Heart left ventricle (tissue), 16 donors: ENCODE data around the gene VAV1. TPM values are rescaled to one million over a fixed set of nuclear protein-coding genes. Genes with fewer than 3 reads are reported as not detected.

ENCODE experiments used
- ATAC-seq, 4 donors: fragments of 200-7000 bp; cut with Tn5 transposase; one replicate each; pipeline ENCODE4 v1.9.1; 2020 to 2022; ENCODE audit warnings: moderate library complexity in 4 of 4, mild to moderate bottlenecking in 3 of 4, moderate number of reproducible peaks in 1 of 4
- DNase-seq, 5 donors: peaks; one replicate each; pipeline ENCODE4 v3.0.0-alpha.2; 2020
- H3K27ac ChIP-seq, 12 donors: fragments of 200-600 bp; sonication (generic) in 4 of 12; one replicate each; pipeline versions ENCODE4 v1.5.0 to v1.8.0; 2016 to 2022; ENCODE audit warnings: mild to moderate bottlenecking in 2 of 12
- H3K27me3 ChIP-seq, 9 donors: fragments of 200-600 bp; sonication (generic) in 2 of 9; one replicate each; pipeline versions ENCODE4 v1.5.1 to v1.8.0; 2016 to 2022; ENCODE audit warnings: mild to moderate bottlenecking in 3 of 9
- H3K36me3 ChIP-seq, 9 donors: fragments of 200-600 bp; sonication (generic) in 2 of 9; one replicate each; pipeline versions ENCODE4 v1.5.0 to v1.8.0; 2018 to 2022; ENCODE audit warnings: mild to moderate bottlenecking in 2 of 9
- H3K4me1 ChIP-seq, 12 donors: fragments of 200-600 bp; sonication (generic) in 4 of 12; one replicate each; pipeline versions ENCODE4 v1.5.0 to v1.8.0; 2016 to 2022; ENCODE audit warnings: mild to moderate bottlenecking in 3 of 12
- H3K4me3 ChIP-seq, 12 donors: fragments of 200-600 bp; sonication (generic) in 4 of 12; one replicate each; pipeline versions ENCODE4 v1.5.0 to v1.8.0; 2017 to 2022; ENCODE audit warnings: mild to moderate bottlenecking in 9 of 12, moderate library complexity in 4 of 12
- H3K9me3 ChIP-seq, 12 donors: fragments of 200-600 bp; sonication (generic) in 4 of 12; one replicate each; pipeline versions ENCODE4 v1.5.0 to v1.8.0; 2016 to 2022; ENCODE audit warnings: mild to moderate bottlenecking in 1 of 12
- POLR2A ChIP-seq, 2 donors: fragments of 450-650 bp; IDR thresholded peaks; one replicate each; pipeline ENCODE4 v1.6.1; 2017; ENCODE audit warnings: antibody characterized with exemption in 2 of 2, mild to moderate bottlenecking in 2 of 2, moderate library complexity in 2 of 2
- WGBS, 4 donors: extraction: QIAGEN DNeasy Blood & Tissue Kit in 2 of 4; methylation state at CpG; one replicate each; pipeline versions ENCODE4 v1.1.5 to v1.1.7; 2013 to 2018; 5-methylcytosine and 5-hydroxymethylcytosine counted together
- intact Hi-C, 10 donors: fragments of 100-400 bp; cut with DNase I; formaldehyde crosslinking; loops; one replicate each; pipeline versions ENCODE4 v1.11.1 to v1.14.2; 2022
- polyA plus RNA-seq, 2 donors: library from polyadenylated mRNA; stranded (reverse); fragments of 200-250 nt; gene quantifications; one replicate each; pipeline ENCODE4 v1.2.3, GENCODE V29; 2013
- total RNA-seq, 9 donors: library from RNA; depleted of rRNA in 2 of 9; stranded (reverse); fragments of >200 nt in 2 of 9; fragmentation: NEBNext Ultra II Directional in 3 of 9; extraction: Animal tissue kit (Norgen Biotek cat#: 25700) in 3 of 9; gene quantifications; one replicate each; pipeline versions ENCODE4 v1.1.0 to v1.2.4, GENCODE V29; 2016 to 2023
- TF ChIP-seq, protein P1 (sequence below), 12 donors: fragments of 200-600 bp; sonication (generic) in 4 of 12; IDR thresholded peaks; one replicate each; pipeline versions ENCODE4 v1.5.0 to v1.8.0; 2018 to 2022; ENCODE audit warnings: antibody characterized with exemption in 12 of 12, mild to moderate bottlenecking in 5 of 12
- donor health status: ischemic (EF 13 %, LVEDD 7.1; RV severe dilation, severe dysfunction).
- donor health status: healthy with polysubstance abuse.
- donor health status: DM: no; HTN: yes; CAD: no.
- donor health status: DM: no; HTN: no; CAD: no.
- donor health status: ischemic (EF 25% LVEDD 6.9; RV normal size, moderate dysfunction).
- donor health status: ischemic (EF 25% LVEDD 5.7; RV mildly dilated, moderate dysfunction).
- donor health status: healthy.
- donor health status: DM: yes; HTN: yes; CAD: no.
- donor health status: ischemic (EF 35%, LVEDD 5.7; RV mildly dilated, moderate dysfunction).
- donor health status: nonischemic (EF 11% LVEDD 7.7; RV severe dilation, severe dysfunction).
- donor health status: DM: yes; HTN: yes; CAD: no.
- donor health status: PGD.
- donor health status: ischemic (EF 29% LVEDD 5.4; RV normal size, mild dysfunction).
- donor health status: nonischemic (EF 23%, LVEDD 6.1; RV moderate dilation, normal function).

The VAV1 gene
- total and polyA plus RNA-seq, 11 donors = 0.69 to 25.6 (median 1.2) TPM

DNA sequence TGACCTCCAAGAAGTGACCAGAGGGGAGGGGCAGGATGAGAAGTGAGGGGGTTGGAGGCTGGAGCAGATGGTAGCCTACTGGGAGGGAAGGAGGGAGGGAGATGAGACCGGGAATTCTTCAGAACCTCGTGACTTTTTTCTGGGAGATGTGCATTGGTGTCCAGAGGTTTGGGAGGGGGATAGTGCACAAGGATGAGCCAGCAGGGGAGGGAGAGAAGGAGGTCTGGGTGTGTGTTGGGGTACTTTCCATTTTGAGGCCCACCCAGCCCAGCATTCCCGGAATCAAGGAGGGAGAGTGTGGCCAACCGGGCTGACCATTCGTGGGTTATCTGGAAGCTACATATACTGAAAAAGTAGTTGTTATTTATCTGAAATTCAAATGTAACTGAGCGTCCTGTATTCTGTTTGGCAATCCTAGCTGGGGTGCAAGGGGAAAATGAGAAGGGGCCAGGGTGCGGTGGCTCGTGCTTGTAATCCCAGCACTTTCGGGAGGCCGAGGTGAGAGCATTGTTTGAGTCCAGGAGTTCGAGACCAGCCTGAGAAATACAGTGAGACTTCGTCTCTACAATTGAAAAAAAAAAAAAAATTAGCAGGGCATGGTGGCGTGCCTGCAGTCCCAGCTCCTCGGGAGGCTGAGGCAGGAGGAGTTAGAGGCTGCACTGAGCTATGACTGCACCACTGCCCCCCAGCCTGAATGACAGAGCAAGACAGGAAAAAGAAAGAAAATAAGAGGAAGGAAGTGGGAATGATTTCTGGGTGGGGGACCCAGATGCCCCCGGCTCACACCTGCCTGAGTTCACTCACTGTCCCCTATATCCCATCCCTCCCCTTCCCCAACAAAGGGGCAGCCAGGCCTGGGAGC is 47.6 kb upstream of the VAV1 start:
- intact Hi-C loops = no loop called here
- no peak for ATAC-seq

DNA sequence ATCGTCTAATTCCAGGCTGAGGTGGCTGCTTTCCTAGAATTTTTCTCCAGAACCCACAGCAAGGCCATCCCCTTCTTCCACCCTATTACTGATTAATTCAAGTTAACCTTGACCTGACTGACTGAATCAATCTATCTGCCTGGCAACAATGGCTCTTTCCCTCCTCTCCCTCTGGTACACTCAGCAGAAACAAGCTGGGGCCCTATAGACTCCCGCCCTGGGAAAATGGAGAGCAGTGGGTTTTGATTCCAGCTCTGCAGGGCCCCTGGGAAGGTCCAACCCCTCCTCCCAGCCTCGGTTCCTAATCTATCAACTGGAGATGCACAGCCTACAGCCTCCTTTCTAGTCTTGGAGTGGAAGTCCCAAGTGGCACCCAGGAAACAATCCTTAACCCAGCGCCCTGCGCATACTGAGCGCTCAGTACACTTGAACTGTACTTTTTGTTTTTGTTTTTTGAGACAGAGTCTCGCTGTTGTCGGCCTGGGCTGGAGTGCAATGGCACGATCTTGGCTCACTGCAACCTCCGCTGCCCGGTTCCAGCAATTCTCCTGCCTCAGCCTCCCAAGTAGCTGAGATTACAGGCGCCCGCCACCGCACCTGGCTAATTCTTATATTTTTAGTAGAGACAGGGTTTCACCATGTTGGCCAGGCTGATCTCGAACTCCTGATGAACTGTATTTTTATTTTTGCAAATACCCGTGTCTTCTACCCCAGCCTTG is 46.8 kb upstream of the VAV1 start:
- Histone ChIP-seq H3K9me3 (peaks cover 0 to 5% (median 0%) of the 10 kb centered on the region in 12 donors), H3K36me3 (peaks cover 0 to 9% (median 0%) of the 10 kb centered on the region in 9 donors), H3K4me1 (peaks cover 0 to 66% (median 0%) of the 10 kb centered on the region in 12 donors), H3K27ac (no peak overlapping the region), H3K4me3 (no peak overlapping the region), H3K27me3 (peaks cover 0 to 6% (median 0%) of the 10 kb centered on the region in 9 donors)
- ATAC-seq (no peak), DNase-seq (no peak)
- TF ChIP-seq, protein P1, sequence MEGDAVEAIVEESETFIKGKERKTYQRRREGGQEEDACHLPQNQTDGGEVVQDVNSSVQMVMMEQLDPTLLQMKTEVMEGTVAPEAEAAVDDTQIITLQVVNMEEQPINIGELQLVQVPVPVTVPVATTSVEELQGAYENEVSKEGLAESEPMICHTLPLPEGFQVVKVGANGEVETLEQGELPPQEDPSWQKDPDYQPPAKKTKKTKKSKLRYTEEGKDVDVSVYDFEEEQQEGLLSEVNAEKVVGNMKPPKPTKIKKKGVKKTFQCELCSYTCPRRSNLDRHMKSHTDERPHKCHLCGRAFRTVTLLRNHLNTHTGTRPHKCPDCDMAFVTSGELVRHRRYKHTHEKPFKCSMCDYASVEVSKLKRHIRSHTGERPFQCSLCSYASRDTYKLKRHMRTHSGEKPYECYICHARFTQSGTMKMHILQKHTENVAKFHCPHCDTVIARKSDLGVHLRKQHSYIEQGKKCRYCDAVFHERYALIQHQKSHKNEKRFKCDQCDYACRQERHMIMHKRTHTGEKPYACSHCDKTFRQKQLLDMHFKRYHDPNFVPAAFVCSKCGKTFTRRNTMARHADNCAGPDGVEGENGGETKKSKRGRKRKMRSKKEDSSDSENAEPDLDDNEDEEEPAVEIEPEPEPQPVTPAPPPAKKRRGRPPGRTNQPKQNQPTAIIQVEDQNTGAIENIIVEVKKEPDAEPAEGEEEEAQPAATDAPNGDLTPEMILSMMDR (IDR thresholded peaks at IDR 0.05) = no peak
- TF ChIP-seq POLR2A (IDR thresholded peaks at IDR 0.05) = no peak
- intact Hi-C loops = no loop called here
- 85 to 88% (median 86%) methylated on average over 16 of the region's 16 CpGs for WGBS, 4 donors

More for the DNA sequence above, 47.6 kb upstream of the VAV1 start:
- no peak overlapping the region for H3K4me3 ChIP-seq
- DNase-seq = peak in 1 of 5 donors; percentile 40
- H3K9me3 ChIP-seq = peaks cover 0 to 5% (median 0%) of the 10 kb centered on the region in 12 donors
- H3K27me3 ChIP-seq = peaks cover 0 to 8% (median 0%) of the 10 kb centered on the region in 9 donors
- peaks cover 0 to 72% (median 0%) of the 10 kb centered on the region in 12 donors for H3K4me1 ChIP-seq
- TF ChIP-seq POLR2A (IDR thresholded peaks at IDR 0.05) = no peak
- TF ChIP-seq, protein P1 (IDR thresholded peaks at IDR 0.05) = no peak
- 69 to 77% (median 71%) methylated on average over 15 of the region's 15 CpGs for WGBS, 4 donors
- H3K36me3 ChIP-seq = peaks cover 0 to 5% (median 0%) of the 10 kb centered on the region in 9 donors
- H3K27ac ChIP-seq = peak overlapping the region in 1 of 12 donors; percentile 17

DNA sequence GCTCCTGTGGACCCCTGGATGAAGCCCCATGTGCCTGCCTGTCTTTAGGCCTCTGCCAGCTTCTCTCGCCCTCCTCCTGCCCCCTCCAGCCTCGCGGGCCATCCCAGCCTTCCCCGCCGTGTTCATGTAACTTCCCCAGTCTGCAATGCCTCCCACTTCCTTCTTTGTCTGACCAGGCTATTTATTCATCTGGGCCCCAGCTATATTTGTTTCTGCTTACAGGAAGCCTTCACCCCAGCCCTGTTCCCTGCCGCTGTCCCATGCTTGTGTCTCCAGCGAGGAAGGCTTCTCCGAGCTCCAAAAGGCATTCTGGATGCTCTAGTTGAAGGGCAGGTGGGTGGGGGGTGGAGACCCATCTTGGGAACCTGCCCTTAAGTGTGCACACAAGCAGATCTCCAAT is 44.2 kb upstream of the VAV1 start:
- peak; percentile 12 to 59 (median 39) for ATAC-seq
- Histone ChIP-seq H3K9me3 (peaks cover 0 to 5% (median 0%) of the 10 kb centered on the region in 12 donors), H3K36me3 (peaks cover 0 to 30% (median 12%) of the 10 kb centered on the region in 9 donors), H3K4me1 (peaks cover 0 to 45% (median 0%) of the 10 kb centered on the region in 12 donors), H3K27ac (peak overlapping the region in 1 of 12 donors; percentile 74), H3K4me3 (no peak overlapping the region), H3K27me3 (peaks cover 0 to 6% (median 0%) of the 10 kb centered on the region in 9 donors)
- WGBS, 4 donors = 25 to 48% (median 34%) methylated on average over 8 of the region's 8 CpGs
- DNase-seq = peak in 1 of 5 donors; percentile 56
- TF ChIP-seq, protein P1 (IDR thresholded peaks at IDR 0.05) = no peak
- no peak for TF ChIP-seq POLR2A (IDR thresholded peaks at IDR 0.05)
- intact Hi-C loops = no loop called here
